CD4-positive, alpha-beta T cell treated with Interleukin-4 for 1 hour (primary cell): ENCODE results near the gene PALLD.

ENCODE experiments used
- DNase-seq, 2 donors: peaks; one replicate each; pipeline ENCODE4 v3.0.0-alpha.2; 2020 to 2022

The PALLD gene

GRCh38 chr4:168651374-168651773, 154.5 kb downstream of the PALLD start:
- DNase-seq = no peak

- DNase-seq = no peak
Observed at GRCh38 chr4:168651864-168652263, 155.0 kb downstream of the PALLD start.

GRCh38 chr4:168652755-168653154, 155.9 kb downstream of the PALLD start:
- no peak for DNase-seq

GRCh38 chr4:168654104-168654847, 157.4 kb downstream of the PALLD start:
- DNase-seq = no peak

GRCh38 chr4:168654848-168655174, 158.0 kb downstream of the PALLD start:
- no peak for DNase-seq

GRCh38 chr4:168655182-168655581, 158.3 kb downstream of the PALLD start:
- DNase-seq = no peak

- no peak for DNase-seq
Observed at GRCh38 chr4:168656055-168656660, 159.3 kb downstream of the PALLD start.

- DNase-seq = no peak
Observed at GRCh38 chr4:168656946-168657473, 160.2 kb downstream of the PALLD start.

GRCh38 chr4:168658751-168659150, 161.9 kb downstream of the PALLD start:
- no peak for DNase-seq

GRCh38 chr4:168659741-168660465, 163.1 kb downstream of the PALLD start:
- no peak for DNase-seq

GRCh38 chr4:168662297-168662984, 165.6 kb downstream of the PALLD start:
- DNase-seq = no peak

- no peak for DNase-seq
Observed at GRCh38 chr4:168664242-168664891, 167.5 kb downstream of the PALLD start.

- DNase-seq = no peak
Observed at GRCh38 chr4:168666531-168666930, 169.7 kb downstream of the PALLD start.

GRCh38 chr4:168667376-168667775, 170.5 kb downstream of the PALLD start:
- DNase-seq = no peak

- no peak for DNase-seq
Observed at GRCh38 chr4:168667921-168668320, 171.1 kb downstream of the PALLD start.

GRCh38 chr4:168673476-168673875, 176.6 kb downstream of the PALLD start:
- DNase-seq = no peak

- DNase-seq = no peak
Observed at GRCh38 chr4:168674077-168674747, 177.4 kb downstream of the PALLD start.

- no peak for DNase-seq
Observed at GRCh38 chr4:168674866-168675265, 178.0 kb downstream of the PALLD start.

- DNase-seq = no peak
Observed at GRCh38 chr4:168677063-168677462, 180.2 kb downstream of the PALLD start.

GRCh38 chr4:168677879-168678278, 181.0 kb downstream of the PALLD start:
- no peak for DNase-seq

- no peak for DNase-seq
Observed at GRCh38 chr4:168678751-168679366, 182.0 kb downstream of the PALLD start.

GRCh38 chr4:168679397-168679796, 182.5 kb downstream of the PALLD start:
- no peak for DNase-seq
